DOHH2 (cell line): ENCODE data around the gene SLC23A3.

ENCODE experiments used
- EZH2phosphoT487 ChIP-seq: fragments of 200-600 bp; sonication (generic); IDR thresholded peaks from 2 replicates; pipeline ENCODE4 v1.6.1; 2017; ENCODE audit warnings: borderline replicate concordance, mild to moderate bottlenecking, antibody characterized with exemption, low read length, moderate library complexity, mixed read lengths
- TF ChIP-seq, protein P1 (sequence below): fragments of 200-600 bp; sonication (generic); IDR thresholded peaks from one replicate; pipeline ENCODE4 v1.5.1; 2014; ENCODE audit warnings: antibody characterized with exemption, mild to moderate bottlenecking, low read depth, low read length; ENCODE audit not compliant: poor library complexity, severe bottlenecking

- TF ChIP-seq, protein P1, sequence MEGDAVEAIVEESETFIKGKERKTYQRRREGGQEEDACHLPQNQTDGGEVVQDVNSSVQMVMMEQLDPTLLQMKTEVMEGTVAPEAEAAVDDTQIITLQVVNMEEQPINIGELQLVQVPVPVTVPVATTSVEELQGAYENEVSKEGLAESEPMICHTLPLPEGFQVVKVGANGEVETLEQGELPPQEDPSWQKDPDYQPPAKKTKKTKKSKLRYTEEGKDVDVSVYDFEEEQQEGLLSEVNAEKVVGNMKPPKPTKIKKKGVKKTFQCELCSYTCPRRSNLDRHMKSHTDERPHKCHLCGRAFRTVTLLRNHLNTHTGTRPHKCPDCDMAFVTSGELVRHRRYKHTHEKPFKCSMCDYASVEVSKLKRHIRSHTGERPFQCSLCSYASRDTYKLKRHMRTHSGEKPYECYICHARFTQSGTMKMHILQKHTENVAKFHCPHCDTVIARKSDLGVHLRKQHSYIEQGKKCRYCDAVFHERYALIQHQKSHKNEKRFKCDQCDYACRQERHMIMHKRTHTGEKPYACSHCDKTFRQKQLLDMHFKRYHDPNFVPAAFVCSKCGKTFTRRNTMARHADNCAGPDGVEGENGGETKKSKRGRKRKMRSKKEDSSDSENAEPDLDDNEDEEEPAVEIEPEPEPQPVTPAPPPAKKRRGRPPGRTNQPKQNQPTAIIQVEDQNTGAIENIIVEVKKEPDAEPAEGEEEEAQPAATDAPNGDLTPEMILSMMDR = no peak
- TF ChIP-seq EZH2phosphoT487 = no peak
Observed at GRCh38 chr2:219122202-219122980, 47.4 kb downstream of the SLC23A3 start.
